HG03135 (cell line): ENCODE data around the gene OLR1.
A peak's percentile ranks its signal among the peaks of the same experiment; 100 is the strongest.
"Not testable (repeated sequence)": the region's sequence is repeated elsewhere in the genome, so short reads cannot be mapped to it uniquely, and the experiment has no call there.

ENCODE experiments used
- ATAC-seq: cut with Tn5 transposase; IDR thresholded peaks from one replicate; pipeline ENCODE4 v1.9.1; 2021; ENCODE audit warnings: mild to moderate bottlenecking, moderate library complexity; ENCODE audit not compliant: unreplicated experiment

OLR1 gene

DNA sequence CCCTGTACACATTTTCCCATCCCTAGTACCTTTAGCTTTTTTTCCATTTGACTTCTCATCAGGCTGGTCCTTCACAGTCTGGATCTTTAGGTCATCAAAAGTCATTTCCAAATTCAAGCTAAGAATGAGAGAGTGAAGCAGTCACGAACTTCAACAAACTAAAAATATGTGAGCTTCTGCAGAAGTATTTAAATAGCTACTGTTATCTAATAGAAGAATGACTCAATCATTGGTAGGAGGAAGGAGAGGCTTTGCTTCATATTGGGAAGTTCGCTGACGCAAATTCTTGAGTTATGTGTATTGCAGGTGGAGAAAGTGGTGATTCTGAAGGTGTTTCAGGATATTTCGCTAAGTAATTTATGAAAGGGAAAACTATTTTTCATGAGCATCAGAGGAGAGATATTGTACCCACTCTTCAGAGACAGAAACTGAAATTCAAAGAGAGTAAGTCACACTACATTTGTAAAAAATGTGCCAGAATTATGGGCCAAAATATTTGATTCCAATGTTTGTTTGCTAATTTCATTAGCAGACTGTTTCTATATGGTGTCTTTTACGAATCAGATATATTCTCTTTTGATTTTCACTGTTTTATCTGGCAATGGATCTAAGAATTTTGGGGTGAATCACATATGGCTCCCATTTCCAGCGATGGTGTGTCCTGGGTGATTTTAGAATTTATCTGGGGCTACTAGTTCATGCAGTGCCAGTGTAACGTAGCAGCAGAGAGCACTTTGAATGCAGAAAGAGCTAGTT is at the start of gene OLR1:
TSS of gene OLR1 (minus strand) at position 160 of the 756 bp plus-strand sequence. CDS start at position 105, 55 bp downstream.
- no peak for ATAC-seq

- ATAC-seq, result no peak
These were observed 48.6 kb upstream of the OLR1 start for GRCh38 chr12:10220398-10221077.

DNA sequence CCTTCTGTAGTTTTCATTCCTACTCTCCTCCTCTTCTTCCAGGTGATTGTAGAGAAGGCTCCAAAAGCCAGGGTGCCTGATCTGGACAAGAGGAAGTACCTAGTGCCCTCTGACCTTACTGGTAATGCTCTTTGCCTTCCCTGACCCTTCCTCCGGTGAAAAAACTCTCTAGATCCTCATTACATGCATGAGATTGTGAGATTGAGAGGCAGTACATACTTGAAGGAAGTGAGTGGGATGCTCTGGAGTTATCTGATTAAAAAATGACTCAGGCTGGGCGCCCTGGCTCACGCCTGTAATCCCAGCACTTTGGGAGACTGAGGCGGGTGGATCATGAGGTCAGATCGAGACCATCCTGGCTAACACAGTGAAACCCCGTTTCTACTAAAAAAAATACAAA is 46.1 kb upstream of the OLR1 start:
- ATAC-seq, result no peak

- not testable (repeated sequence) for ATAC-seq
These were observed 44.0 kb upstream of the OLR1 start for GRCh38 chr12:10215946-10216345.

DNA sequence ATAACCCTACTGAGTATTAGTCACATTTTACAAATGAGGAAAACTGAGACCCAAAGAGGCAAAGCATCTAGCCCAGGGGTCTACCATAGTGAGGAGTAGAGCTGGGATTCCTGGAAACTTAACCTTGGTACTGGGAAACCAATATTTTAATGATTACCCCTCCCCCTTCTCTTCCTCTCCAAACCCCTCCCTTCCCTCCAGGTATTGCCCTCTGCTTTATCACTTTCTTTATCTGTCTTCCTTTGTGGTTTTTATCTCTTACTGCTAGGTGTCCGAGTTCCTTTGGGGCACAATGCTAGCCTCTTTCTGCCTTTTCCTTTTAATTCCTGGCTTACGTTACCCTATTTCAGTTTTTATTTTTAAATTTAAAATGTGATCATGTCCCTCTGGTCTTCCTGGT is 43.5 kb upstream of the OLR1 start:
- ATAC-seq, result no peak

GRCh38 chr12:10214895-10215267 is 42.9 kb upstream of the OLR1 start:
- no peak for ATAC-seq

- no peak for ATAC-seq
These were observed 42.4 kb upstream of the OLR1 start for GRCh38 chr12:10214136-10214894.

GRCh38 chr12:10213168-10214135 is 41.5 kb upstream of the OLR1 start:
- ATAC-seq, result peak; percentile 43

GRCh38 chr12:10212739-10213131 is 40.8 kb upstream of the OLR1 start, which contains the start of gene GABARAPL1:
TSS of gene GABARAPL1 (plus strand) at chr12:10212877. CDS start at chr12:10213130, 253 bp downstream.
- ATAC-seq, result peak; percentile 60

GRCh38 chr12:10211940-10212738 is 40.2 kb upstream of the OLR1 start:
- ATAC-seq, result no peak

- ATAC-seq, result no peak
These were observed 39.4 kb upstream of the OLR1 start for GRCh38 chr12:10211101-10211939.

DNA sequence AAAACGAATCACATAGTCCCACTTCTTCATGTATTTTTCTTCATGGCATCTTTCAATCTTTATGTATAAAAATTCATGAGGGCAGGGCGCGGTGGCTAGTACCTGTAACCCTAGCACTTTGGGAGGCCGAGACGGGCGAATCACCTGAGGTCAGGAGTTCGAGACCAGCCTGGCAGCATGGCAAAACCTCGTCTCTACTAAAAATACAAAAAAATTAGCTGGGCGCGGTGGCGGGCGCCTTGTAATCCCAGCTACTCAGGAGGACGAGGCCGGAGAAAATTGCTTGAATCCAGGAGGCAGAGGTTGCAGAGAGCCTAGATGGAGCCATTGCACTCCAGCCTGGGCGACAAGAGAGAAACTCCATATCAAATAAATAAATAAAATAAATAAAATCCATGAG is 38.3 kb upstream of the OLR1 start:
- no peak for ATAC-seq

DNA sequence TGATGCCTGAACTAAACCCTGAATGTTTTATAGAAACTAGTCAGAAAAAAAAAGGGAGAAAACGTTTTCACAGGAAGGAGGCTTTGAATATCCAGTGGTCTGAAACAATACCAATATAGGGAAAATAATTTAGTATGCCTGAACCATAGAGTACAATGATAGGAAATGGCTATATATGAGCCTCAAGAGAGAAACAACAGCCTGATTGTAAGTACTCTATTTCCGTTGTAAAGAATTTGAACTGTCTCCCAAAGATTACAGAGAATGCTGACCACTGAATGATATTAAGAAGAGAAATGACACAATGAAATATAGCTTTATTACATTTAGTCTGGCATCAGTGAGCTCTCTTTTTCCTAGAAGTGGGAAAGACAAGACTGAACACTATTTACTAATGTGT is 35.2 kb upstream of the OLR1 start:
- no peak for ATAC-seq

GRCh38 chr12:10205220-10205807 is 33.4 kb upstream of the OLR1 start:
- no peak for ATAC-seq

GRCh38 chr12:10204495-10204894 is 32.6 kb upstream of the OLR1 start:
- ATAC-seq, result not testable (repeated sequence)

DNA sequence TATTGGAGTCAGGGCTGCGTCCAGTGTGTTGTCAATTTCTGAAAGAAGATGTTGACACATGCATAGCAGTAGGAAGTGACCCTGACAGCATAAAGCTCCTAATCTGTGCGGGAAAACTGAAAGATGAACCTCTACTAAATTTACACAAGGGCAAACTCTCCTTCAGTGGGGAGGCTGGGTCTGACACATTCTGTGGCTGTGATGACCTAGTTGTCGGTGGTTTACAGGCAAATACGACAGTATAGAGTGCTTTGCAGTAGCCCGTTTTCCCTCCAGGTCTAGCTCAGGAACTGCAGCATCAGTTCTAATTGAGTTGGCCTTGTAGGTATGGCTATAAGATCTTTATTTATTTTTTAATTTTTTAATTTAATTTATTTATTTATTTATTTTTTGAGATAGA is 25.9 kb upstream of the OLR1 start:
- no peak for ATAC-seq

- peak; percentile 84 for ATAC-seq
These were observed 24.3 kb upstream of the OLR1 start for GRCh38 chr12:10196210-10196609.

GRCh38 chr12:10194160-10194670 is 22.3 kb upstream of the OLR1 start:
- no peak for ATAC-seq
